ENCODE data around the gene UPK3A. TPM values are rescaled to one million over a fixed set of nuclear protein-coding genes. Genes with fewer than 3 reads are reported as not detected.

The UPK3A gene
- polyA plus RNA-seq, 1 of the 3 experiments (the other 2 are of a cell fraction), result not detected

DNA sequence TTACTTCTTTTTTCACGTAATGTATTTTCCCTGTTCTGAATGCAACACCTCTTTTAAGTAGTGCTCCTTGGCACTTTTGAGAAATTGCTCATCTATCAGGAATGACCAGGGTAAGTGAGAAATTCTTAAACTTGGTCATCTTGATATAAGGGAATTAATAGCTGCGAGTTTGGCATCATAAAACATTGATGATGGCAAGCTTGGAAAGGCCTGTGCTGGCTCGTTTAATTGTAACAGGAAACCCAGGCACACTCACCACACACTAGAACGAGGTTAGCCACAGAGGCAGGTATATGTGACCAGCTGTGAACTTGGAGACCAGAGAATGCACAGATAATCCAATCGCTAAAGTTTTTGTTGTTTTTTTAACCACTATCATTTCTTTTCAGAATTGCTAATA lies 49.3 kb downstream of the UPK3A start (continued):
- TF ChIP-seq USF2 (IDR thresholded peaks at IDR 0.05; ENCODE audit: borderline replicate concordance, low read depth, low read length) (no peak), TEAD4 (IDR thresholded peaks at IDR 0.05; ENCODE audit: borderline replicate concordance, insufficient read depth) (no peak), RAD21 (IDR thresholded peaks at IDR 0.05; ENCODE audit: low read length) (no peak), ELF1 (IDR thresholded peaks at IDR 0.05) (no peak)

- Histone ChIP-seq H2AFZ (ENCODE audit: low read depth) (no peak overlapping the region), H3F3A (replicated peaks; ENCODE audit: insufficient read depth) (peaks cover 3% of the 10 kb centered on the region), H3K27ac (ENCODE audit: low read depth in 2 of 2, low read length in 1 of 2) (no peak overlapping the region), H3K9me3 (no peaks in the 10 kb centered on the region), H3K4me3 (ENCODE audit: low read depth in 2 of 2, low read length in 1 of 2) (no peak overlapping the region), H3K4me2 (no peak overlapping the region), H4K20me1 (ENCODE audit: insufficient read depth) (no peaks in the 10 kb centered on the region), H3K4me1 (ENCODE audit: control insufficient read depth in 1 of 2, insufficient read depth in 2 of 2, low read depth in 1 of 2, low read length in 1 of 2) (peaks cover 0 to 18% of the 10 kb centered on the region in 2 experiments; a peak in 2 of 4 replicates), H3K27me3 (ENCODE audit: insufficient read depth) (no peaks in the 10 kb centered on the region), H3K9ac (no peak overlapping the region), H3K36me3 (replicated peaks in 1 of 2; ENCODE audit: control insufficient read depth in 1 of 2, insufficient read depth in 2 of 2, low read length in 1 of 2) (peaks cover 0 to 59% of the 10 kb centered on the region in 2 experiments), H3K79me2 (ENCODE audit: insufficient read depth) (no peaks in the 10 kb centered on the region), H3K9me2 (no peaks in the 10 kb centered on the region)
- WGBS (ENCODE audit: low lambda C conversion rate), result 92% methylated on average over 3 of the region's 9 CpGs
- no peak for DNase-seq
- no peak for TF ChIP-seq FOXJ3 (CRISPR knock-in tag; IDR thresholded peaks at IDR 0.05)
- no peak for TF ChIP-seq ZBTB33 (IDR thresholded peaks at IDR 0.05; ENCODE audit: borderline replicate concordance, low read depth)
- TF ChIP-seq EZH2phosphoT487 (IDR thresholded peaks at IDR 0.05; ENCODE audit: borderline replicate concordance, low read depth), result no peak
- no peak for TF ChIP-seq MXI1 (IDR thresholded peaks at IDR 0.05; ENCODE audit: low read depth, low read length)
- no peak for TF ChIP-seq FOXM1 (IDR thresholded peaks at IDR 0.05; ENCODE audit: low read depth)
- TF ChIP-seq TEAD4 (IDR thresholded peaks at IDR 0.05; ENCODE audit: borderline replicate concordance, insufficient read depth), result no peak
- TF ChIP-seq YY1 (IDR thresholded peaks at IDR 0.05; ENCODE audit: low read depth), result no peak
- no peak for TF ChIP-seq TAF1 (IDR thresholded peaks at IDR 0.05; ENCODE audit: borderline replicate concordance, low read depth, low read length)
- TF ChIP-seq USF2 (IDR thresholded peaks at IDR 0.05; ENCODE audit: borderline replicate concordance, low read depth, low read length), result no peak
- TF ChIP-seq CHD2 (IDR thresholded peaks at IDR 0.05; ENCODE audit: low read length, partially characterized antibody), result no peak
- no peak for TF ChIP-seq FOSL2 (IDR thresholded peaks at IDR 0.05; ENCODE audit: borderline replicate concordance, low read depth)
- TF ChIP-seq RXRA (IDR thresholded peaks at IDR 0.05; ENCODE audit: borderline replicate concordance, low read depth), result no peak
- TF ChIP-seq, protein P1, sequence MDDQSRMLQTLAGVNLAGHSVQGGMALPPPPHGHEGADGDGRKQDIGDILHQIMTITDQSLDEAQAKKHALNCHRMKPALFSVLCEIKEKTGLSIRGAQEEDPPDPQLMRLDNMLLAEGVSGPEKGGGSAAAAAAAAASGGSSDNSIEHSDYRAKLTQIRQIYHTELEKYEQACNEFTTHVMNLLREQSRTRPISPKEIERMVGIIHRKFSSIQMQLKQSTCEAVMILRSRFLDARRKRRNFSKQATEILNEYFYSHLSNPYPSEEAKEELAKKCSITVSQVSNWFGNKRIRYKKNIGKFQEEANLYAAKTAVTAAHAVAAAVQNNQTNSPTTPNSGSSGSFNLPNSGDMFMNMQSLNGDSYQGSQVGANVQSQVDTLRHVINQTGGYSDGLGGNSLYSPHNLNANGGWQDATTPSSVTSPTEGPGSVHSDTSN (IDR thresholded peaks at IDR 0.05), result no peak
- no peak for TF ChIP-seq CTCF (IDR thresholded peaks at IDR 0.05)
- TF ChIP-seq JUND (IDR thresholded peaks at IDR 0.05), result no peak
- no peak for TF ChIP-seq SMC3 (IDR thresholded peaks at IDR 0.05; ENCODE audit: low read depth, low read length)
- no peak for TF ChIP-seq EP300 (IDR thresholded peaks at IDR 0.05; ENCODE audit: borderline replicate concordance in 1 of 2, low read depth in 1 of 2, low read length in 1 of 2)
- TF ChIP-seq TCF12 (IDR thresholded peaks at IDR 0.05), result no peak
- POLR2A ChIA-PET, result no interaction called here
- CTCF ChIA-PET, result interaction anchor here (0.9 to 1.1 kb wide), 2 partner anchors 15 to 88 kb away, joined by 4 read pairs; no protein-coding TSS in a partner anchor
Measured at GRCh38 chr22:45334528-45334927, 49.8 kb downstream of the UPK3A start.

Measured in SK-N-SH (cell line).